NCI-H2081 treated with DMSO at 0.1 percent for 48 hours (cell line): ENCODE measurements around the gene TMEM59L.

Experiments
- DNase-seq: peaks from one replicate; lab custom pipeline; 2025; lab: John Stamatoyannopoulos, UW

TMEM59L gene

GRCh38 chr19:18637673-18638630, 25.3 kb downstream of the TMEM59L start:
- no peak for DNase-seq

- no peak for DNase-seq
Observed at GRCh38 chr19:18639706-18640243, 27.1 kb downstream of the TMEM59L start.

- DNase-seq: no peak
Observed at GRCh38 chr19:18644196-18645034, 31.7 kb downstream of the TMEM59L start.

- DNase-seq: no peak
Observed at GRCh38 chr19:18645035-18645511, 32.4 kb downstream of the TMEM59L start.

GRCh38 chr19:18646535-18647370, 34.1 kb downstream of the TMEM59L start:
- no peak for DNase-seq

GRCh38 chr19:18647371-18647767, 34.7 kb downstream of the TMEM59L start:
- DNase-seq: no peak

GRCh38 chr19:18647807-18648206, 35.1 kb downstream of the TMEM59L start:
- DNase-seq: no peak

- no peak for DNase-seq
Observed at GRCh38 chr19:18648973-18649315, 36.3 kb downstream of the TMEM59L start.

- no peak for DNase-seq
Observed at GRCh38 chr19:18649371-18650020, 36.8 kb downstream of the TMEM59L start.

- DNase-seq: no peak
Observed at GRCh38 chr19:18650021-18650390, 37.3 kb downstream of the TMEM59L start.

- no peak for DNase-seq
Observed at GRCh38 chr19:18650468-18651041, 37.9 kb downstream of the TMEM59L start.

- DNase-seq: no peak
Observed at GRCh38 chr19:18651300-18651699, 38.6 kb downstream of the TMEM59L start.

GRCh38 chr19:18651733-18652132, 39.1 kb downstream of the TMEM59L start:
- no peak for DNase-seq

GRCh38 chr19:18653853-18654252, 41.2 kb downstream of the TMEM59L start:
- no peak for DNase-seq

- DNase-seq: no peak
Observed at GRCh38 chr19:18654469-18654868, 41.8 kb downstream of the TMEM59L start.

GRCh38 chr19:18655173-18655844, 42.6 kb downstream of the TMEM59L start:
- DNase-seq: no peak

- no peak for DNase-seq
Observed at GRCh38 chr19:18656337-18657086, 43.8 kb downstream of the TMEM59L start.

- DNase-seq: no peak
Observed at GRCh38 chr19:18657590-18658365, 45.1 kb downstream of the TMEM59L start.
